K562 (cell line): Measurements from ENCODE around the gene STK24. TPM values are rescaled to one million over a fixed set of nuclear protein-coding genes. Genes with fewer than 3 reads are reported as not detected.

Experiments
- ATAC-seq: fragments of 200-7000 bp; cut with Tn5 transposase; 3 replicates; pipeline ENCODE4 v1.9.1; 2020; ENCODE audit warnings: moderate library complexity
- BruUV-seq: library from RNA; stranded (reverse); fragments of 400-500 nt; replicated peaks from 2 replicates; lab custom pipeline; 2021; lab: Mats Ljungman, UMichigan
- CTCF ChIA-PET: fragments of 300-600 bp; formaldehyde crosslinking; extraction: SDS; loops from one replicate; lab custom pipeline; 2021; ENCODE audit warnings: low intra/inter-chr PET ratio; lab: Yijun Ruan, JAX
- POLR2A ChIA-PET: fragments of 300-600, 350-650 bp; sonication (Branson Sonifier 250); formaldehyde crosslinking; extraction: SDS; loops from one replicate; lab custom pipeline; 2021; ENCODE audit warnings: antibody characterized with exemption, inconsistent platforms; lab: Yijun Ruan, JAX
- DNase-seq, 4 experiments: peaks; one replicate each; pipeline versions ENCODE4 v3.0.0 to v3.0.0-alpha.2; 2011 to 2018; ENCODE audit warnings: low spot score in 3 of 4, mixed read lengths in 3 of 4; ENCODE audit errors: extremely low read depth in 1 of 4
- FAIRE-seq: peaks from 2 replicates; lab custom pipeline; 2011; peaks lifted over from hg19 to GRCh38; lab: Jason Lieb, UNC
- H2AFZ ChIP-seq: 2 replicates; pipeline ENCODE4 v1.6.0; 2011; ENCODE audit warnings: low read depth, low read length, control low read depth, inconsistent platforms
- H3K27ac ChIP-seq: fragments of 200-600 bp; 3 replicates; pipeline ENCODE4 v1.8.0; 2011; ENCODE audit warnings: low read depth, mild to moderate bottlenecking, control low read depth, inconsistent platforms, low read length, moderate library complexity, mixed read lengths; ENCODE audit errors: extremely low read depth
- H3K27me3 ChIP-seq, 2 experiments: fragments of 300-600 bp in 1 of 2; 2 replicates in 1 of 2; 3 replicates in 1 of 2; pipeline versions ENCODE4 v1.6.0 to v1.8.0; 2011; ENCODE audit warnings: inconsistent platforms in 2 of 2, low read length in 2 of 2, mild to moderate bottlenecking in 1 of 2, mixed read lengths in 1 of 2, moderate library complexity in 1 of 2; ENCODE audit not compliant: control insufficient read depth in 2 of 2, insufficient read depth in 2 of 2
- H3K36me3 ChIP-seq: fragments of 300-600 bp; 3 replicates; pipeline ENCODE4 v1.8.0; 2011; ENCODE audit warnings: mild to moderate bottlenecking, low read length, inconsistent platforms; ENCODE audit not compliant: control insufficient read depth, insufficient read depth
- H3K4me1 ChIP-seq, 2 experiments: fragments of 200-600 bp in 1 of 2; replicated peaks in 1 of 2; 2 replicates in 1 of 2; 3 replicates in 1 of 2; pipeline versions ENCODE4 v1.5.1 to v1.8.0; 2011; ENCODE audit warnings: inconsistent platforms in 2 of 2, low read length in 2 of 2, mild to moderate bottlenecking in 1 of 2, mixed read lengths in 1 of 2, moderate library complexity in 1 of 2; ENCODE audit not compliant: control insufficient read depth in 2 of 2, insufficient read depth in 2 of 2
- H3K4me2 ChIP-seq: 2 replicates; pipeline ENCODE4 v1.6.1; 2011; ENCODE audit warnings: low read length, control low read depth, inconsistent platforms, mixed read lengths; ENCODE audit not compliant: insufficient read depth
- H3K4me3 ChIP-seq: fragments of 200-600 bp; sonication (generic), shearing (Covaris generic); 2 replicates; pipeline ENCODE4 v1.5.1; 2016; ENCODE audit warnings: control low read depth, inconsistent platforms
- H3K79me2 ChIP-seq: fragments of 200-600 bp; 3 replicates; pipeline ENCODE4 v1.8.0; 2011; ENCODE audit warnings: low read length, inconsistent platforms; ENCODE audit not compliant: control insufficient read depth, insufficient read depth
- H3K9ac ChIP-seq, 2 experiments: 2 replicates each; pipeline versions ENCODE4 v1.6.0 to v1.6.1; 2011; ENCODE audit warnings: low read depth in 2 of 2, low read length in 2 of 2, control low read depth in 1 of 2, inconsistent platforms in 1 of 2, mild to moderate bottlenecking in 1 of 2, mixed read lengths in 1 of 2; ENCODE audit not compliant: insufficient read depth in 1 of 2
- H3K9me1 ChIP-seq: one replicate; pipeline ENCODE4 v1.6.0; 2011; ENCODE audit warnings: inconsistent platforms, mild to moderate bottlenecking, low read length, moderate library complexity; ENCODE audit not compliant: control insufficient read depth, insufficient read depth
- H3K9me3 ChIP-seq: replicated peaks from 2 replicates; pipeline ENCODE4 v1.5.1; 2011; ENCODE audit warnings: low read depth, low read length, inconsistent platforms; ENCODE audit not compliant: control insufficient read depth, insufficient read depth
- H4K20me1 ChIP-seq: replicated peaks from 2 replicates; pipeline ENCODE4 v1.6.1; 2011; ENCODE audit warnings: low read length, inconsistent platforms, mixed read lengths; ENCODE audit not compliant: control insufficient read depth, insufficient read depth
- ATF7 ChIP-seq: fragments of 450-650 bp; IDR thresholded peaks from 2 replicates; pipeline ENCODE4 v1.7.1; 2014; ENCODE audit warnings: mild to moderate bottlenecking, moderate library complexity
- GABPB1 ChIP-seq: sonication (generic); formaldehyde crosslinking; IDR thresholded peaks from 2 replicates; pipeline ENCODE4 v1.8.0; 2022; ENCODE audit warnings: mild to moderate bottlenecking, missing genetic modification reagents
- NR2C2 ChIP-seq, 2 experiments: fragments of 200-800 bp in 1 of 2; sonication (Bioruptor generic) in 1 of 2; sonication (generic) in 1 of 2; formaldehyde crosslinking in 1 of 2; IDR thresholded peaks; 2 replicates each; pipeline versions ENCODE4 v1.6.1 to v1.8.0; 2016 to 2022; ENCODE audit warnings: mild to moderate bottlenecking in 1 of 2, missing compliant biosample characterization in 1 of 2, missing genetic modification characterization in 1 of 2, missing genetic modification reagents in 1 of 2
- PTTG1 ChIP-seq: fragments of 450-650 bp; IDR thresholded peaks from 2 replicates; pipeline ENCODE4 v1.6.1; 2016; ENCODE audit warnings: low read depth, mild to moderate bottlenecking, missing genetic modification characterization, missing compliant biosample characterization
- RBM34 ChIP-seq: fragments of 200-400 bp; formaldehyde crosslinking; IDR thresholded peaks from 2 replicates; pipeline ENCODE4 v1.6.1; 2018; ENCODE audit warnings: low read length, borderline replicate concordance; ENCODE audit not compliant: insufficient read depth
- SETDB1 ChIP-seq: IDR thresholded peaks from one replicate; pipeline ENCODE4 v1.6.1; 2012; ENCODE audit warnings: low read length, control low read depth, inconsistent platforms
- SRSF1 ChIP-seq: fragments of 200-400 bp; formaldehyde crosslinking; IDR thresholded peaks from 2 replicates; pipeline ENCODE4 v1.6.1; 2017; ENCODE audit warnings: mild to moderate bottlenecking, low read depth, low read length, moderate library complexity
- THAP7 ChIP-seq: fragments of 250-450 bp; sonication (Bioruptor Pico); IDR thresholded peaks from 2 replicates; pipeline ENCODE4 v1.5.0; 2021
- ZNF175 ChIP-seq: fragments of 200-800 bp; sonication (Bioruptor generic); IDR thresholded peaks from 2 replicates; pipeline ENCODE4 v1.6.1; 2016; ENCODE audit warnings: low read depth, mild to moderate bottlenecking, missing genetic modification characterization, missing compliant biosample characterization
- WGBS: fragments of 100-300 bp; shearing (Covaris generic); methylation state at CpG from one replicate; pipeline ENCODE4 v1.1.6; 2016; ENCODE audit warnings: low coverage, mixed read lengths; ENCODE audit not compliant: insufficient coverage; ENCODE audit errors: missing lambda C conversion rate; 5-methylcytosine and 5-hydroxymethylcytosine counted together
- in situ Hi-C: fragments of 300-500 bp; cut with MboI; formaldehyde crosslinking; loops from 4 replicates; pipeline ENCODE4 v1.15.0; 2018; ENCODE audit warnings: inconsistent platforms, mixed read lengths
- intact Hi-C: fragments of 100-400 bp; cut with micrococcal nuclease; formaldehyde crosslinking; loops from 2 replicates; pipeline ENCODE4 v1.14.2; 2022
- polyA plus RNA-seq, 8 experiments: library from polyadenylated mRNA; depleted of rRNA in 4 of 8; stranded (reverse) in 5 of 8; unstranded in 3 of 8; fragments of >200 nt; fragmentation: Nextera tagmentation in 2 of 8; fragmentation: Illumina TruSeq in 1 of 8; extraction: Ambion mirVana in 2 of 8; extraction: Trizol in 1 of 8; gene quantifications; 2 replicates each; pipeline versions ENCODE4 v1.2.1 to v1.2.3, GENCODE V29; 2011 to 2014; ENCODE audit warnings: inconsistent platforms in 1 of 8, missing spikeins in 1 of 8
- total RNA-seq, 7 experiments: library from RNA; depleted of rRNA in 6 of 7; stranded (reverse); fragments of >200 nt in 6 of 7; fragmentation: Illumina TruSeq in 2 of 7; extraction: Trizol in 2 of 7; gene quantifications; 2 replicates each; pipeline versions ENCODE4 v1.2.1 to v1.2.3, GENCODE V29; 2011 to 2021; ENCODE audit warnings: low replicate concordance in 1 of 7
- TF ChIP-seq, protein P1 (sequence below): fragments of 450-650 bp; IDR thresholded peaks from 2 replicates; pipeline ENCODE4 v1.6.1; 2018; ENCODE audit not compliant: partially characterized antibody

Gene STK24
- total and polyA plus RNA-seq, 9 of the 15 experiments (the other 6 are each of a cell fraction or from before 2014, with no cell fraction given), result 3.8 to 78.4 (median 28.2) TPM

GRCh38 chr13:98471934-98472333 is 105.0 kb downstream of the STK24 start (continued):
- TF ChIP-seq GABPB1 (CRISPR knock-in tag) (no peak), THAP7 (no peak), RBM34 (no peak), PTTG1 (tag) (no peak), ZNF175 (CRISPR knock-in tag) (no peak)
- TF ChIP-seq, protein P1, sequence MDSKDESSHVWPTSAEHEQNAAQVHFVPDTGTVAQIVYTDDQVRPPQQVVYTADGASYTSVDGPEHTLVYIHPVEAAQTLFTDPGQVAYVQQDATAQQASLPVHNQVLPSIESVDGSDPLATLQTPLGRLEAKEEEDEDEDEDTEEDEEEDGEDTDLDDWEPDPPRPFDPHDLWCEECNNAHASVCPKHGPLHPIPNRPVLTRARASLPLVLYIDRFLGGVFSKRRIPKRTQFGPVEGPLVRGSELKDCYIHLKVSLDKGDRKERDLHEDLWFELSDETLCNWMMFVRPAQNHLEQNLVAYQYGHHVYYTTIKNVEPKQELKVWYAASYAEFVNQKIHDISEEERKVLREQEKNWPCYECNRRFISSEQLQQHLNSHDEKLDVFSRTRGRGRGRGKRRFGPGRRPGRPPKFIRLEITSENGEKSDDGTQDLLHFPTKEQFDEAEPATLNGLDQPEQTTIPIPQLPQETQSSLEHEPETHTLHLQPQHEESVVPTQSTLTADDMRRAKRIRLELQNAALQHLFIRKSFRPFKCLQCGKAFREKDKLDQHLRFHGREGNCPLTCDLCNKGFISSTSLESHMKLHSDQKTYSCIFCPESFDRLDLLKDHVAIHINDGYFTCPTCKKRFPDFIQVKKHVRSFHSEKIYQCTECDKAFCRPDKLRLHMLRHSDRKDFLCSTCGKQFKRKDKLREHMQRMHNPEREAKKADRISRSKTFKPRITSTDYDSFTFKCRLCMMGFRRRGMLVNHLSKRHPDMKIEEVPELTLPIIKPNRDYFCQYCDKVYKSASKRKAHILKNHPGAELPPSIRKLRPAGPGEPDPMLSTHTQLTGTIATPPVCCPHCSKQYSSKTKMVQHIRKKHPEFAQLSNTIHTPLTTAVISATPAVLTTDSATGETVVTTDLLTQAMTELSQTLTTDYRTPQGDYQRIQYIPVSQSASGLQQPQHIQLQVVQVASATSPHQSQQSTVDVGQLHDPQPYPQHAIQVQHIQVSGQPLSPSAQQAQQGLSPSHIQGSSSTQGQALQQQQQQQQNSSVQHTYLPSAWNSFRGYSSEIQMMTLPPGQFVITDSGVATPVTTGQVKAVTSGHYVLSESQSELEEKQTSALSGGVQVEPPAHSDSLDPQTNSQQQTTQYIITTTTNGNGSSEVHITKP, result no peak

GRCh38 chr13:98470920-98471319 is 106.0 kb downstream of the STK24 start:
- peaks cover 65% of the 10 kb centered on the region for H3K36me3 ChIP-seq
- POLR2A ChIA-PET, result interaction anchor here (0.6 kb wide), 1 partner anchor 640 kb away, joined by 3 read pairs; no protein-coding TSS in a partner anchor
- in situ Hi-C loops, result no loop called here

More at GRCh38 chr13:98470920-98471319, 106.0 kb downstream of the STK24 start:
- H3K27me3 ChIP-seq, result no peaks in the 10 kb centered on the region
- no peak overlapping the region for H3K4me3 ChIP-seq
- no peak overlapping the region for H2AFZ ChIP-seq
- BruUV-seq, result no TSS peak
- WGBS, result 94% methylated on average over 5 of the region's 6 CpGs
- no peaks in the 10 kb centered on the region for H3K9me3 ChIP-seq
- ATAC-seq (no peak), DNase-seq (no peak), FAIRE-seq (no peak)
- H3K4me1 ChIP-seq, result peaks cover 0 to 15% of the 10 kb centered on the region in 2 experiments; a peak in 2 of 5 replicates
- intact Hi-C loops, result no loop called here
- no peak for TF ChIP-seq NR2C2 (CRISPR knock-in tag; IDR thresholded peaks at IDR 0.05)
- TF ChIP-seq NR2C2 (tag; IDR thresholded peaks at IDR 0.05), result no peak
- no peak for TF ChIP-seq ATF7
- no peak for TF ChIP-seq SETDB1
- no peak for TF ChIP-seq SRSF1
- CTCF ChIA-PET, result no interaction called here
- H3K4me2 ChIP-seq, result no peak overlapping the region
- no peak overlapping the region for H3K27ac ChIP-seq
- H3K9me1 ChIP-seq, result no peaks in the 10 kb centered on the region
- no peak overlapping the region for H3K9ac ChIP-seq
- no peaks in the 10 kb centered on the region for H4K20me1 ChIP-seq
- H3K79me2 ChIP-seq, result peaks cover 5% of the 10 kb centered on the region; the same call in 2 of the 3 replicates
